HepG2 (cell line): Measurements from ENCODE around the gene PCBD1. TPM values are rescaled to one million over a fixed set of nuclear protein-coding genes. Genes with fewer than 3 reads are reported as not detected.

Experiments used
- JUNB ChIP-seq: sonication (generic); formaldehyde crosslinking; IDR thresholded peaks from 2 replicates; pipeline ENCODE4 v1.8.0; 2022; ENCODE audit warnings: missing genetic modification reagents, mild to moderate bottlenecking, borderline replicate concordance
- KAT7 ChIP-seq: IDR thresholded peaks from 2 replicates; pipeline ENCODE4 v1.6.1; 2018; ENCODE audit warnings: borderline replicate concordance, missing compliant biosample characterization
- KLF16 ChIP-seq, 2 experiments: sonication (generic) in 1 of 2; formaldehyde crosslinking in 1 of 2; IDR thresholded peaks; 2 replicates each; pipeline versions ENCODE4 v1.6.1 to v1.8.0; 2016 to 2023; ENCODE audit warnings: missing genetic modification reagents in 2 of 2, missing compliant biosample characterization in 1 of 2
- MTF1 ChIP-seq: sonication (generic); formaldehyde crosslinking; IDR thresholded peaks from 2 replicates; pipeline ENCODE4 v1.5.0; 2020; ENCODE audit warnings: missing genetic modification reagents
- MXD3 ChIP-seq: IDR thresholded peaks from 2 replicates; pipeline ENCODE4 v1.6.1; 2016; ENCODE audit warnings: mild to moderate bottlenecking, missing biosample characterization, missing genetic modification reagents
- MXI1 ChIP-seq: IDR thresholded peaks from 3 replicates; pipeline ENCODE4 v1.6.1; 2012; ENCODE audit warnings: low read depth, low read length, inconsistent platforms, borderline replicate concordance
- MYNN ChIP-seq: sonication (generic); formaldehyde crosslinking; IDR thresholded peaks from 2 replicates; pipeline ENCODE4 v1.4.0; 2020; ENCODE audit warnings: mild to moderate bottlenecking, low read depth, missing genetic modification reagents
- NFIB ChIP-seq: sonication (generic); formaldehyde crosslinking; IDR thresholded peaks from 2 replicates; pipeline ENCODE4 v1.9.0; 2021; ENCODE audit warnings: missing genetic modification reagents, mild to moderate bottlenecking, borderline replicate concordance
- NFKB2 ChIP-seq: sonication (generic); formaldehyde crosslinking; IDR thresholded peaks from 2 replicates; pipeline ENCODE4 v1.4.0; 2020; ENCODE audit warnings: missing genetic modification reagents, borderline replicate concordance
- SAFB2 ChIP-seq: sonication (generic); formaldehyde crosslinking; IDR thresholded peaks from 2 replicates; pipeline ENCODE4 v1.5.1; 2020; ENCODE audit warnings: missing genetic modification reagents, low read depth, mild to moderate bottlenecking, borderline replicate concordance
- SAP130 ChIP-seq: IDR thresholded peaks from 2 replicates; pipeline ENCODE4 v1.6.1; 2016; ENCODE audit warnings: low read depth
- STAT5B ChIP-seq: sonication (generic); formaldehyde crosslinking; IDR thresholded peaks from 2 replicates; pipeline ENCODE4 v1.4.0; 2020; ENCODE audit warnings: missing genetic modification reagents
- ZFP41 ChIP-seq: sonication (generic); formaldehyde crosslinking; IDR thresholded peaks from 2 replicates; pipeline ENCODE4 v1.4.0; 2020; ENCODE audit warnings: mild to moderate bottlenecking, missing genetic modification reagents, borderline replicate concordance
- ZNF337 ChIP-seq: sonication (generic); formaldehyde crosslinking; IDR thresholded peaks from 2 replicates; pipeline ENCODE4 v1.5.1; 2020; ENCODE audit warnings: missing genetic modification reagents, low read depth, mild to moderate bottlenecking, borderline replicate concordance
- ZNF431 ChIP-seq: sonication (generic); formaldehyde crosslinking; IDR thresholded peaks from 2 replicates; pipeline ENCODE4 v1.9.0; 2022; ENCODE audit warnings: missing genetic modification reagents, low read depth, mild to moderate bottlenecking, borderline replicate concordance
- ZSCAN21 ChIP-seq: sonication (generic); formaldehyde crosslinking; IDR thresholded peaks from 2 replicates; pipeline ENCODE4 v1.8.0; 2022; ENCODE audit warnings: mild to moderate bottlenecking, missing genetic modification reagents, moderate library complexity, borderline replicate concordance
- polyA plus RNA-seq, 8 experiments: library from polyadenylated mRNA; depleted of rRNA in 3 of 8; stranded (reverse) in 7 of 8; unstranded in 1 of 8; fragments of >200 nt; fragmentation: Illumina TruSeq in 4 of 8; extraction: Trizol in 4 of 8; gene quantifications; 2 replicates each; pipeline versions ENCODE4 v1.2.1 to v1.2.3, GENCODE V29; 2011 to 2016; ENCODE audit warnings: low read depth in 4 of 8, missing spikeins in 1 of 8, mixed read lengths in 1 of 8; ENCODE audit not compliant: insufficient read depth in 1 of 8
- total RNA-seq, 5 experiments: library from RNA; depleted of rRNA; stranded (reverse); fragments of >200 nt; fragmentation: Illumina TruSeq; extraction: Trizol; gene quantifications; 2 replicates each; pipeline ENCODE4 v1.2.3, GENCODE V29; 2016; ENCODE audit warnings: low read depth in 1 of 5
- TF ChIP-seq, protein P1 (sequence below): sonication (generic); formaldehyde crosslinking; IDR thresholded peaks from 2 replicates; pipeline ENCODE4 v1.5.1; 2020; ENCODE audit warnings: mild to moderate bottlenecking, missing genetic modification reagents, moderate library complexity
- TF ChIP-seq, protein P2 (sequence below): sonication (generic); formaldehyde crosslinking; IDR thresholded peaks from 2 replicates; pipeline ENCODE4 v1.9.0; 2022; ENCODE audit warnings: missing genetic modification reagents, mild to moderate bottlenecking, borderline replicate concordance
- TF ChIP-seq, protein P3 (sequence below): sonication (generic); formaldehyde crosslinking; conservative IDR thresholded peaks from 2 replicates; pipeline ENCODE4 v1.4.0; 2020; ENCODE audit warnings: missing genetic modification reagents

Gene PCBD1
- total and polyA plus RNA-seq, 2 of the 13 experiments (the other 11 are each of a cell fraction or from before 2014, with no cell fraction given) = 95.3 to 168 TPM

GRCh38 chr10:70887804-70888800 lies at the start of gene PCBD1 (continued):
- TF ChIP-seq MXD3 (CRISPR knock-in tag) = peak; percentile 54; the same call in 1 of the 2 replicates
- TF ChIP-seq, protein P1, sequence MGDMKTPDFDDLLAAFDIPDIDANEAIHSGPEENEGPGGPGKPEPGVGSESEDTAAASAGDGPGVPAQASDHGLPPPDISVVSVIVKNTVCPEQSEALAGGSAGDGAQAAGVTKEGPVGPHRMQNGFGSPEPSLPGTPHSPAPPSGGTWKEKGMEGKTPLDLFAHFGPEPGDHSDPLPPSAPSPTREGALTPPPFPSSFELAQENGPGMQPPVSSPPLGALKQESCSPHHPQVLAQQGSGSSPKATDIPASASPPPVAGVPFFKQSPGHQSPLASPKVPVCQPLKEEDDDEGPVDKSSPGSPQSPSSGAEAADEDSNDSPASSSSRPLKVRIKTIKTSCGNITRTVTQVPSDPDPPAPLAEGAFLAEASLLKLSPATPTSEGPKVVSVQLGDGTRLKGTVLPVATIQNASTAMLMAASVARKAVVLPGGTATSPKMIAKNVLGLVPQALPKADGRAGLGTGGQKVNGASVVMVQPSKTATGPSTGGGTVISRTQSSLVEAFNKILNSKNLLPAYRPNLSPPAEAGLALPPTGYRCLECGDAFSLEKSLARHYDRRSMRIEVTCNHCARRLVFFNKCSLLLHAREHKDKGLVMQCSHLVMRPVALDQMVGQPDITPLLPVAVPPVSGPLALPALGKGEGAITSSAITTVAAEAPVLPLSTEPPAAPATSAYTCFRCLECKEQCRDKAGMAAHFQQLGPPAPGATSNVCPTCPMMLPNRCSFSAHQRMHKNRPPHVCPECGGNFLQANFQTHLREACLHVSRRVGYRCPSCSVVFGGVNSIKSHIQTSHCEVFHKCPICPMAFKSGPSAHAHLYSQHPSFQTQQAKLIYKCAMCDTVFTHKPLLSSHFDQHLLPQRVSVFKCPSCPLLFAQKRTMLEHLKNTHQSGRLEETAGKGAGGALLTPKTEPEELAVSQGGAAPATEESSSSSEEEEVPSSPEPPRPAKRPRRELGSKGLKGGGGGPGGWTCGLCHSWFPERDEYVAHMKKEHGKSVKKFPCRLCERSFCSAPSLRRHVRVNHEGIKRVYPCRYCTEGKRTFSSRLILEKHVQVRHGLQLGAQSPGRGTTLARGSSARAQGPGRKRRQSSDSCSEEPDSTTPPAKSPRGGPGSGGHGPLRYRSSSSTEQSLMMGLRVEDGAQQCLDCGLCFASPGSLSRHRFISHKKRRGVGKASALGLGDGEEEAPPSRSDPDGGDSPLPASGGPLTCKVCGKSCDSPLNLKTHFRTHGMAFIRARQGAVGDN = peak; percentile 86
- peak; percentile 36; the same call in 1 of the 2 replicates for TF ChIP-seq ZNF431
- peak in 1 of 2 experiments; percentile 38; a peak in 2 of 4 replicates for TF ChIP-seq KLF16 (CRISPR knock-in tag; IDR thresholded peaks at IDR 0.05)
- TF ChIP-seq, protein P2, sequence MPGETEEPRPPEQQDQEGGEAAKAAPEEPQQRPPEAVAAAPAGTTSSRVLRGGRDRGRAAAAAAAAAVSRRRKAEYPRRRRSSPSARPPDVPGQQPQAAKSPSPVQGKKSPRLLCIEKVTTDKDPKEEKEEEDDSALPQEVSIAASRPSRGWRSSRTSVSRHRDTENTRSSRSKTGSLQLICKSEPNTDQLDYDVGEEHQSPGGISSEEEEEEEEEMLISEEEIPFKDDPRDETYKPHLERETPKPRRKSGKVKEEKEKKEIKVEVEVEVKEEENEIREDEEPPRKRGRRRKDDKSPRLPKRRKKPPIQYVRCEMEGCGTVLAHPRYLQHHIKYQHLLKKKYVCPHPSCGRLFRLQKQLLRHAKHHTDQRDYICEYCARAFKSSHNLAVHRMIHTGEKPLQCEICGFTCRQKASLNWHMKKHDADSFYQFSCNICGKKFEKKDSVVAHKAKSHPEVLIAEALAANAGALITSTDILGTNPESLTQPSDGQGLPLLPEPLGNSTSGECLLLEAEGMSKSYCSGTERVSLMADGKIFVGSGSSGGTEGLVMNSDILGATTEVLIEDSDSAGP (CRISPR knock-in tag) = peak; percentile 79; the same call in 1 of the 2 replicates
- TF ChIP-seq MXI1 = peak; percentile 48; the same call in 1 of the 3 replicates
- 0 out of 2 replicates have a peak, but pooled peaks have one; percentile 43 for TF ChIP-seq ZNF337 (CRISPR knock-in tag)
- TF ChIP-seq ZFP41 (CRISPR knock-in tag) = 0 out of 2 replicates have a peak, but pooled peaks have one; percentile 49
- TF ChIP-seq, protein P3, sequence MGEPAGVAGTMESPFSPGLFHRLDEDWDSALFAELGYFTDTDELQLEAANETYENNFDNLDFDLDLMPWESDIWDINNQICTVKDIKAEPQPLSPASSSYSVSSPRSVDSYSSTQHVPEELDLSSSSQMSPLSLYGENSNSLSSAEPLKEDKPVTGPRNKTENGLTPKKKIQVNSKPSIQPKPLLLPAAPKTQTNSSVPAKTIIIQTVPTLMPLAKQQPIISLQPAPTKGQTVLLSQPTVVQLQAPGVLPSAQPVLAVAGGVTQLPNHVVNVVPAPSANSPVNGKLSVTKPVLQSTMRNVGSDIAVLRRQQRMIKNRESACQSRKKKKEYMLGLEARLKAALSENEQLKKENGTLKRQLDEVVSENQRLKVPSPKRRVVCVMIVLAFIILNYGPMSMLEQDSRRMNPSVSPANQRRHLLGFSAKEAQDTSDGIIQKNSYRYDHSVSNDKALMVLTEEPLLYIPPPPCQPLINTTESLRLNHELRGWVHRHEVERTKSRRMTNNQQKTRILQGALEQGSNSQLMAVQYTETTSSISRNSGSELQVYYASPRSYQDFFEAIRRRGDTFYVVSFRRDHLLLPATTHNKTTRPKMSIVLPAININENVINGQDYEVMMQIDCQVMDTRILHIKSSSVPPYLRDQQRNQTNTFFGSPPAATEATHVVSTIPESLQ = 0 out of 2 replicates have a peak, but pooled peaks have one; percentile 16
- TF ChIP-seq ZSCAN21 (CRISPR knock-in tag) = 0 out of 2 replicates have a peak, but pooled peaks have one; percentile 35
- peak; percentile 68 for TF ChIP-seq SAP130
- no peak for TF ChIP-seq MYNN (CRISPR knock-in tag)
- TF ChIP-seq MTF1 (CRISPR knock-in tag) = peak; percentile 66; the same call in 1 of the 2 replicates
- TF ChIP-seq SAFB2 = no peak
- TF ChIP-seq JUNB (CRISPR knock-in tag) = no peak
- peak; percentile 50; the same call in 1 of the 2 replicates for TF ChIP-seq NFKB2 (CRISPR knock-in tag)
- no peak for TF ChIP-seq NFIB (CRISPR knock-in tag)
- no peak for TF ChIP-seq KAT7 (CRISPR knock-in tag)
- TF ChIP-seq STAT5B (CRISPR knock-in tag) = no peak
